HG03469 (cell line): ENCODE results near the gene PPP4R4.
"Not testable (repeated sequence)": the region's sequence is repeated elsewhere in the genome, so short reads cannot be mapped to it uniquely, and the experiment has no call there.

ENCODE experiments used
- ATAC-seq: cut with Tn5 transposase; IDR thresholded peaks from one replicate; pipeline ENCODE4 v1.9.1; 2021; ENCODE audit warnings: mild to moderate bottlenecking, moderate library complexity, moderate number of reproducible peaks; ENCODE audit not compliant: unreplicated experiment

The PPP4R4 gene

GRCh38 chr14:94175747-94176146 is 1.6 kb downstream of the PPP4R4 start:
- no peak for ATAC-seq

DNA sequence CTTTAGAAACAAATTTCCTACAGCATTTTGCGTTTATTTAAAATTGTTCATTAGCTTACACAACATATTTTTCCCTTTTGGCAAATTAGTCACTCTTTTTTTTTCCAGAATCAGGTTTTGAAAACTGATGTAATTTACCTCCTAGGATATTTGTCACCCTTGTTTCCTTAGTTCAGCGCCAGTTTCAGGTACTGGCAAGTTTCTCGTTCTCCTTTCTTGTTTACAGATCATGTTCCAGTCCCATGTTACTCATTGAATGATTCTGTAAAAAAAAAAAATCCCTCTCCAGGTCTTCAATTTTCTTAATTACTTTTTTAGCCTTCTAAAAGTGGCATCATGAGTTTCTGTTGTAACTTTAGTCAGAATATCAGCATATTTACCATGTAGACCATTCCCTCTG is 2.7 kb downstream of the PPP4R4 start:
- ATAC-seq: no peak

GRCh38 chr14:94177806-94178205 is 3.7 kb downstream of the PPP4R4 start:
- ATAC-seq: no peak

- no peak for ATAC-seq
Observed at GRCh38 chr14:94179244-94179643, 5.1 kb downstream of the PPP4R4 start.

GRCh38 chr14:94180655-94181271 is 6.6 kb downstream of the PPP4R4 start:
- ATAC-seq: peak; percentile 46

DNA sequence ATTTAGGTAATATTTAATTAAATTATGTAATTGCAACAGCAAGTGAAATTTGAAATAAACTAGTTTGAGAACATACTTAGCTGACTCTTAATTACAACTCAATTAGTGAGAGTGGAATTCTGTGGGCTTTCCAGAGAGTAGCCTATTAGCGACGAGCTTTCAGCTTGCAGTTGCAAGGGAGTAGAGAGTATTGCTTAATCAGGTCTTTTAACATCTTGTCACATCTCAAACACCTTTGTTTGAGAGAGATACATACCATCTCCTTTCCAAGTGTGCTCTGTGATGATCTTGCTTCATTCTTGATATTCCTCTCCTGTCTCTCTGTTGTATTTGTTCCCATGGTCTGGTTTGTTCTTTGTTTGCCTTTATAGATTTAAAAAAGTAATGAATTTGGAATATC is 7.7 kb downstream of the PPP4R4 start:
- no peak for ATAC-seq

- ATAC-seq: no peak
Observed at GRCh38 chr14:94192536-94192935, 18.4 kb downstream of the PPP4R4 start.

DNA sequence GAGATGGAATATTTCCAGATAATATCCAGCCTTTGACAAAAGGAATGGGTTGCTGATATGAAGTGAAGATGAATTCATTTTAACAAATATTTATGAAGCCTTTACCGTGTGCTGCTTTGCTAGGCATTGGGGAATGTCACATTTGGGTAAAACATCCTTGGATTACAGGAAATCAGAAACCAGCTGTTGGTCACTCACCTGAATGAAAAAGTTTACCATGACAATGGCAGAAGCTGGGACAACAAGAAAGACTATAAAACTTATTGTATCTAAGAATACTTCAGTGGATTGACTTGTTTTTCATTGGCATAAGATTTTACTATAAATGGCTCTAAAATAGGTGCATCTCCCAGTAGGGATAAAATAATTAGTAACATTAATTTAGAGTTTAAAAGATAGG is 19.7 kb downstream of the PPP4R4 start:
- ATAC-seq: no peak

DNA sequence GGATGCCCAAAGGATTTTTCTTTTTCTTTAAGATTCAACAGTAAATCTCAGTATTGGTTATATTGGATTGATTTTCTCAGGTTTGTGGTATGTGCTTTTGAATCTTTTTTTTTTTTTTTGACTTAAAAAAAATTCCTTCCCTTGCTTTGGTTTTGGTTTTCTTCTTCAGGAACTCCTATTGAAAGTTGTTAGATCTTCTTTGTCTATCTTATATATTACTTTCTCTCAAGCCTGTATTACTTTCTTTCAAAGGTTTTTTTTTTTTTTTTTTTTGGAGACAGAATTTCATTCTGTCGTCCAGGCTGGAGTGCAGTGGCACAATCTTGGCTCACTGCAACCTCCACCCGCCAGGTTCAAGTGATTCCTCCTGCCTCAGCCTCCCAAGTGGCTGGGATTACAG is 21.9 kb downstream of the PPP4R4 start:
- no peak for ATAC-seq

DNA sequence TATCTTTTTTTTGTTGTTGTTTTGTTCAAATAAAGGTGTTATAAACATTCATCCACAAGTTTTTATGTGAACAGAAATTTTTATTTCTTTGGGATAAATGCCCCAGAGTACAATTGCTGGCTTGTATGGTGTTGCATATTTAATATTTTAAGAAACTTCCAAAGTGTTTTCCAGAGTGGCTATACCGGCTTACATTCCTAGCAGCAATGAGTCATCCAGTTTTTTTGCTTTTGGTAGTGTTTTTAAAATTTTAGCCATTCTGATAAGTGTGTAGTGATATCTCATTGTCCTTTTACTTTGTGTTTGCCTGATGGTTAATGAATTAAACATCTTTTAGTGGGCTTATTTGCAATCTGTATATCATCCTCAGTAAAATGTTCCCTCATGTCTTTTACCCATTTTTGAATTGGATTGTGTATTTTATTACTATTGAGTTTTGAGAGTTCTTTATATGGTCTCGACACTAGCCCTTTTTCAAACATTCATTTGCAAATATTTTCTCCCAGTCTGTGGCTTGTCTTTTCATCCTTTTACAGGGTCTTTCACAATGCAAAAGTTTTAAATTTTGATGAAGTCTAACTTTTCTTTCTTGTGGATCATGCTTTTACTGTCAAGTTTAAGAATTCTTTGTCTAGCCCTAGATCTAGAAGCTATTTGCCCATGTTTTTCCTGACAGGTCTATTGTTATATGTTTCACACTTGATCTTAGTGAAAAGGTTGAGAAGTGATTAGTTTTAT is 29.5 kb downstream of the PPP4R4 start:
- no peak for ATAC-seq

DNA sequence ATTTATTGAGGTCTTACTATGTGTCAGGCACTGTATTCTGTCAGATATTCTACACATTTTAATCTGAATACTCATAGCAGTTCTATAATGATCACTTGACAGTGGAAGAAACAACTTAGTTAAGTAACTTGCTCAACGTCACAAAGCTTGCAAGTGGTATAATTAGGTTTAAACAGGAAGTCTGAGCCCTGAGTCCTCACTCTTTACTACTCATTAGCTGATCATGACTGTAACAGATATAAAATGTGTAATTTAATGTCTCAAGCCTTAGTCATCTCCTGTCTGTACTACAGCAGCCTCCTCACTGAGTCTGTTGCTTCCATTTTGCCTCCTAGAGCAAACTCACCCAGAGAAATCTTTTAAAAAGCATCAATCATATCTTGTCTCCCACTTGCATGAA is 38.9 kb downstream of the PPP4R4 start:
- ATAC-seq: no peak

DNA sequence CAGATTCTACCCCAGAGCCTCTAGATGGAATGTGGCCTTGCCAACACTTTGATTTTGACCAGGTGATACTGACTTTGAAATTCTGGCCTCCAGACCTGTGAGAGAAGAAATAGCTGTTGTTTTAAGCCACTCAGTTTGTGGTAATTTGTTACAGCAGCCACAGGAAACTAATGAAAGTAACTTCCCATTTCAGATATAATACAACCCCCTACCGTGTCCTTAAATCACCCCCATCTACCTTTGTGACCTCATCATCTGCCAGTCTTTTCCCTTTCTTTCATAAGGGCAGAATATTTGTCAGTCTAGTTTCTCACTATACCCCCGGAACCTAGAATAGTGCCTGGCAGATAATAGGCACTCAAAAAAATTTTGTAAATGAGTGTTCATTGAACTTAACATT is 39.6 kb downstream of the PPP4R4 start:
- no peak for ATAC-seq

- no peak for ATAC-seq
Observed at GRCh38 chr14:94217116-94217515, 43.0 kb downstream of the PPP4R4 start.

- not testable (repeated sequence) for ATAC-seq
Observed at GRCh38 chr14:94218198-94218886, 44.2 kb downstream of the PPP4R4 start.

- ATAC-seq: no peak
Observed at GRCh38 chr14:94224040-94224439, 49.9 kb downstream of the PPP4R4 start.

DNA sequence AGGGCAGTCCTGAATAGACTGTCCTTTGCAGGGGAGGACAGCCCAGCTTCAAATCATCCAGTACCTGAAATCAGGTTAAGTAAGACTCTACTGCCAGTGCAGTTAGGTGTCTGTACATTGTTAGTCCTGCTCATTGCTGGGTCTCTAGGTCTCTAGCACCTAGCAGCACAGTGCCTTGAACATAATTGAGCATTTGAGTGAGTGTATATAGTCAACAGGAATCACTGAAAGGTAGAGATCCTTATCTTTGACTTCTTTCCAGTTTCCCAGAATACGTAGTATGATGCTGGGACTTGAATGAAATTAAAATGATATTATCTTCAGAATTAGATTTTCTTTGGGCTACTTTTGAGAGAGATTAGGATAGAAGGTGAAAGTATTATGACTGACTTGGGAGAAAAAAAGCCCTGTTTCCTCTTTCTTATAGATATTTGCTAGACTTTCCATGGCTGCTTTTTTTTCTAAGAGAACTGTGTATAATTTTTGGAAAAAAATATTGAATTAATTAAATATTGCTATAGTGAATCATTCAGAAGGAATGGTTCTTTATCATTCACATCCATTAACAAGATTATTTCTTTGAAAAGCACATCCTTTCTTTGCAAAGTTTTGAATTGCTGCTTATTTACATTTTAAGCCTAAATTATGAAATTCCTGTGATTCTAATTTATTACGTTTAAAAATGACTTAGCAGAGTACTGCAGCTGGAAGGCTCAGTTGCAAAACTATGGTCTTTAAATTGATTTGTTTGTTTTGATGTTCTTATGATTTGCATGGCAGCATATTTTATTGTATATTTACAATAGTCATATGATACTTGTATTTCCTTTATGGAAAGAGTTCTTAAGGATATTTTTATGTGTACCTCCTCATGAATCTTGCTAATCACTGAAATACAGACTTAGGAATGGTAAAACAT is 51.6 kb downstream of the PPP4R4 start:
- no peak for ATAC-seq

- ATAC-seq: no peak
Observed at GRCh38 chr14:94227029-94227428, 52.9 kb downstream of the PPP4R4 start.

GRCh38 chr14:94237046-94237445 is 62.9 kb downstream of the PPP4R4 start:
- no peak for ATAC-seq

- no peak for ATAC-seq
Observed at GRCh38 chr14:94237983-94238382, 63.9 kb downstream of the PPP4R4 start.

- ATAC-seq: no peak
Observed at GRCh38 chr14:94239406-94239805, 65.3 kb downstream of the PPP4R4 start.

DNA sequence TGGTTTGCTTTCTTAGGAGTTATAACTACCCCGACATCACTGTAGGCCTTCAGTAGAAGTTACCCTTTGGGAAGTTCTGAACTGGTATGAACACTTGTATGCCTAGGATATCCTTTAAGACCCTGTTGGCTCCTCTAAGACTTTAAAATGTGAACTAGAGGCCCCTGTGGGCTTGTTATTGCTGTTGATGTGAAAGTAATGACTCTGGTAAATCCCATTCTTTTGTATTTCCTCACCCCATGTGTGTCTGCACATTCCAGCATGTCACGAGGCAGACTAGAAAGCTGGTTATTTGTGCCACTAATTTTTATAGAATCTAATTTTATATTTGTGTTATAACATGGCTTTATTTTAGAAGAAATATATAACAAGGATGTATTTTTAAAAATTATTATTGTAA is 70.1 kb downstream of the PPP4R4 start:
- no peak for ATAC-seq
